ENCODE results near the gene IFNB1. TPM values are rescaled to one million over a fixed set of nuclear protein-coding genes. Genes with fewer than 3 reads are reported as not detected.

The IFNB1 gene
- not detected for total RNA-seq
- long read RNA-seq, donor 1: 0 reads
- long read RNA-seq, donor 2: 0 reads

GRCh38 chr9:21077781-21078180 lies at the start of gene IFNB1:
TSS of gene IFNB1 (minus strand) at chr9:21077942. CDS start at chr9:21077869, 73 bp downstream.
- intact Hi-C loops (cut with DNase I): no loop called here

GRCh38 chr9:21121595-21122251 lies 44.0 kb upstream of the IFNB1 start:
- intact Hi-C loops (cut with DNase I): no loop called here
- no peak for DNase-seq (ENCODE audit: low spot score)

More at GRCh38 chr9:21077781-21078180, at the start of gene IFNB1:
- DNase-seq (ENCODE audit: low spot score): no peak

GRCh38 chr9:21121079-21121478 lies 43.3 kb upstream of the IFNB1 start:
- intact Hi-C loops (cut with DNase I): no loop called here
- DNase-seq (ENCODE audit: low spot score): no peak

- no peak for DNase-seq (ENCODE audit: low spot score)
- intact Hi-C loops (cut with DNase I): loop anchor here (10.0 kb wide), 1 partner anchor 1194 kb away; no protein-coding TSS in a partner anchor
Measured at GRCh38 chr9:21119093-21119770, 41.5 kb upstream of the IFNB1 start.

GRCh38 chr9:21114311-21114710 lies 36.6 kb upstream of the IFNB1 start:
- intact Hi-C loops (cut with DNase I): loop anchor here (10.0 kb wide), 1 partner anchor 1190 kb away; no protein-coding TSS in a partner anchor
- no peak for DNase-seq (ENCODE audit: low spot score)

- intact Hi-C loops (cut with DNase I): loop anchor here (10.0 kb wide), 1 partner anchor 1186 kb away; no protein-coding TSS in a partner anchor
- no peak for DNase-seq (ENCODE audit: low spot score)
Measured at GRCh38 chr9:21110708-21111576, 33.2 kb upstream of the IFNB1 start.

GRCh38 chr9:21104787-21105186 lies 27.0 kb upstream of the IFNB1 start:
- intact Hi-C loops (cut with DNase I): no loop called here
- no peak for DNase-seq (ENCODE audit: low spot score)

- intact Hi-C loops (cut with DNase I): no loop called here
- no peak for DNase-seq (ENCODE audit: low spot score)
Measured at GRCh38 chr9:21102305-21102704, 24.6 kb upstream of the IFNB1 start.

- intact Hi-C loops (cut with DNase I): no loop called here
- no peak for DNase-seq (ENCODE audit: low spot score)
Measured at GRCh38 chr9:21097817-21098216, 20.1 kb upstream of the IFNB1 start.

- no peak for DNase-seq (ENCODE audit: low spot score)
- intact Hi-C loops (cut with DNase I): no loop called here
Measured at GRCh38 chr9:21096901-21097255, 19.1 kb upstream of the IFNB1 start.

GRCh38 chr9:21096172-21096900 lies 18.6 kb upstream of the IFNB1 start:
- no peak for DNase-seq (ENCODE audit: low spot score)
- intact Hi-C loops (cut with DNase I): no loop called here

- no peak for DNase-seq (ENCODE audit: low spot score)
- intact Hi-C loops (cut with DNase I): no loop called here
Measured at GRCh38 chr9:21095561-21095960, 17.8 kb upstream of the IFNB1 start.

- intact Hi-C loops (cut with DNase I): no loop called here
- no peak for DNase-seq (ENCODE audit: low spot score)
Measured at GRCh38 chr9:21086538-21086937, 8.8 kb upstream of the IFNB1 start.

GRCh38 chr9:21085005-21085404 lies 7.3 kb upstream of the IFNB1 start:
- intact Hi-C loops (cut with DNase I): no loop called here
- DNase-seq (ENCODE audit: low spot score): no peak

GRCh38 chr9:21084242-21084850 lies 6.6 kb upstream of the IFNB1 start:
- DNase-seq (ENCODE audit: low spot score): no peak
- intact Hi-C loops (cut with DNase I): no loop called here

GRCh38 chr9:21082671-21083070 lies 4.9 kb upstream of the IFNB1 start:
- DNase-seq (ENCODE audit: low spot score): no peak
- intact Hi-C loops (cut with DNase I): no loop called here

- DNase-seq (ENCODE audit: low spot score): no peak
- intact Hi-C loops (cut with DNase I): no loop called here
Measured at GRCh38 chr9:21081999-21082398, 4.3 kb upstream of the IFNB1 start.

GRCh38 chr9:21081451-21081850 lies 3.7 kb upstream of the IFNB1 start:
- intact Hi-C loops (cut with DNase I): no loop called here

GRCh38 chr9:21080793-21081192 lies 3.1 kb upstream of the IFNB1 start:
- intact Hi-C loops (cut with DNase I): no loop called here
- no peak for DNase-seq (ENCODE audit: low spot score)

More at GRCh38 chr9:21081451-21081850, 3.7 kb upstream of the IFNB1 start:
- DNase-seq (ENCODE audit: low spot score): no peak
